Activated T-cell treated with anti-CD3 and anti-CD28 coated beads for 24 hours (primary cell): Measurements from ENCODE around the gene CASK.
"Not testable (repeated sequence)": the region's sequence is repeated elsewhere in the genome, so short reads cannot be mapped to it uniquely, and the experiment has no call there.

Source experiments
- DNase-seq: peaks from one replicate; pipeline ENCODE4 v3.0.0-alpha.2; 2020; ENCODE audit warnings: low read depth

The CASK gene

GRCh38 chrX:41516456-41516855, 406.9 kb downstream of the CASK start:
- DNase-seq = no peak

- no peak for DNase-seq
Measured at GRCh38 chrX:41515376-41515775, 408.0 kb downstream of the CASK start.

GRCh38 chrX:41514179-41514578, 409.2 kb downstream of the CASK start:
- DNase-seq = no peak

GRCh38 chrX:41512853-41513252, 410.5 kb downstream of the CASK start:
- not testable (repeated sequence) for DNase-seq

- no peak for DNase-seq
Measured at GRCh38 chrX:41512394-41512793, 411.0 kb downstream of the CASK start.

GRCh38 chrX:41507919-41508318, 415.4 kb downstream of the CASK start:
- DNase-seq = no peak

GRCh38 chrX:41502004-41502403, 421.4 kb downstream of the CASK start:
- no peak for DNase-seq

GRCh38 chrX:41499984-41500383, 423.4 kb downstream of the CASK start:
- no peak for DNase-seq

- DNase-seq = no peak
Measured at GRCh38 chrX:41499195-41499594, 424.2 kb downstream of the CASK start.

- no peak for DNase-seq
Measured at GRCh38 chrX:41491267-41492004, 431.9 kb downstream of the CASK start.

- no peak for DNase-seq
Measured at GRCh38 chrX:41490446-41490845, 432.9 kb downstream of the CASK start.

GRCh38 chrX:41482154-41482850, 441.1 kb downstream of the CASK start:
- DNase-seq = no peak

GRCh38 chrX:41481264-41482109, 441.9 kb downstream of the CASK start:
- DNase-seq = no peak

- DNase-seq = no peak
Measured at GRCh38 chrX:41480508-41481260, 442.7 kb downstream of the CASK start.

GRCh38 chrX:41478381-41478911, 444.9 kb downstream of the CASK start:
- no peak for DNase-seq

- DNase-seq = no peak
Measured at GRCh38 chrX:41475591-41476241, 447.6 kb downstream of the CASK start.

- DNase-seq = no peak
Measured at GRCh38 chrX:41475191-41475590, 448.2 kb downstream of the CASK start.

GRCh38 chrX:41474726-41475100, 448.6 kb downstream of the CASK start:
- no peak for DNase-seq

- no peak for DNase-seq
Measured at GRCh38 chrX:41473936-41474725, 449.2 kb downstream of the CASK start.

GRCh38 chrX:41472231-41472815, 451.0 kb downstream of the CASK start:
- DNase-seq = no peak
